Measurements from ENCODE around the gene HTRA2. TPM values are rescaled to one million over a fixed set of nuclear protein-coding genes. Genes with fewer than 3 reads are reported as not detected.
A peak's percentile ranks its signal among the peaks of the same experiment; 100 is the strongest.

The HTRA2 gene
- total and polyA plus RNA-seq, 9 of the 15 experiments (the other 6 are each of a cell fraction or from before 2014, with no cell fraction given) = 54.2 to 71.2 (median 65.8) TPM

DNA sequence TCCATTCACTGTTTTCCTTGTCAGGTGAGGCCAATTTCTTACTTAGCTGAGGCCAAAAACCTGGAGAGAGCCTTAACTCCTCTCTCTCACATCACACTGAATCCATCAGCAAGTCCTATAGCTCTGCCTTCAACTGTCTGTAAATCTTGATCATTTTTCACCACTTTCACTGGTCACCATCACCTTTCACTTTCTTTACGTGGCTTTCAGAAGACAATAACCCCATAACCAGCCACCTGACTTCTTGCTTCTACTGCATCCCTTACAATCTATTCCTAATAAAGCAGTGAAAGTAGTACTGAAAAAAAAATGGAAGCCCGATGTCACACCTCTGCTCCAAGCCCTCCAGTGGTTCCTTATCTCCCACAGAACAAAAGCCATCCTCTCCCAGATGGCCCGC is 16.3 kb downstream of the HTRA2 start:
- intact Hi-C loops (cut with micrococcal nuclease) = no loop called here
- in situ Hi-C loops (cut with MboI) = no loop called here
- CTCF ChIA-PET (ENCODE audit: low intra/inter-chr PET ratio) = no interaction called here
- ATAC-seq = no peak
- Histone ChIP-seq H3K4me1 (replicated peaks in 1 of 2; ENCODE audit: control insufficient read depth in 2 of 2, insufficient read depth in 2 of 2, low read length in 2 of 2) (peaks cover 18 to 35% of the 10 kb centered on the region in 2 experiments), H4K20me1 (replicated peaks; ENCODE audit: control insufficient read depth, insufficient read depth, low read length) (no peaks in the 10 kb centered on the region), H3K4me2 (ENCODE audit: insufficient read depth, low read length) (peak overlapping the region; percentile 16; the same call in 1 of the 2 replicates), H2AFZ (ENCODE audit: low read depth, low read length) (peak overlapping the region; percentile 47), H3K9ac (ENCODE audit: insufficient read depth in 1 of 2, low read depth in 2 of 2, low read length in 2 of 2) (no peak overlapping the region; a peak in 1 of 4 replicates), H3K4me3 (no peak overlapping the region), H3K27ac (ENCODE audit: extremely low read depth, low read depth, low read length) (no peak overlapping the region), H3K9me1 (ENCODE audit: control insufficient read depth, insufficient read depth, low read length) (no peaks in the 10 kb centered on the region), H3K27me3 (ENCODE audit: control insufficient read depth in 2 of 2, insufficient read depth in 2 of 2, low read length in 2 of 2) (no peaks in the 10 kb centered on the region), H3K36me3 (ENCODE audit: control insufficient read depth, insufficient read depth, low read length) (no peaks in the 10 kb centered on the region), H3K9me3 (replicated peaks; ENCODE audit: control insufficient read depth, insufficient read depth, low read depth, low read length) (no peaks in the 10 kb centered on the region), H3K79me2 (ENCODE audit: control insufficient read depth, insufficient read depth, low read length) (peaks cover 1% of the 10 kb centered on the region; the same call in 1 of the 3 replicates)
- POLR2A ChIA-PET = interaction anchor here (0.6 to 3.8 kb wide), 4 partner anchors 9 to 17 kb away, joined by 3 to 17 read pairs (median 6); partner anchors contain the start of genes AUP1 and HTRA2
- no TSS peak for BruUV-seq (replicated peaks)
- TF ChIP-seq SOX6 (IDR thresholded peaks at IDR 0.05) (0 out of 2 replicates have a peak, but pooled peaks have one; percentile 22), RFX1 (IDR thresholded peaks at IDR 0.05) (no peak), ZNF79 (CRISPR knock-in tag; IDR thresholded peaks at IDR 0.05; ENCODE audit: low read depth) (no peak), DACH1 (IDR thresholded peaks at IDR 0.05; ENCODE audit: partially characterized antibody) (no peak), ESRRB (CRISPR knock-in tag; IDR thresholded peaks at IDR 0.05; ENCODE audit: borderline replicate concordance) (no peak), TCF3 (CRISPR knock-in tag; IDR thresholded peaks at IDR 0.05) (peak; percentile 57), ZNF3 (CRISPR knock-in tag; IDR thresholded peaks at IDR 0.05) (no peak)
- DNase-seq (ENCODE audit: extremely low read depth in 1 of 4, low spot score in 3 of 4) = no peak
- FAIRE-seq = no peak
- WGBS (ENCODE audit: insufficient coverage, low coverage, missing lambda C conversion rate) = 15% methylated on average over 3 of the region's 3 CpGs

Measured in K562 (cell line).